Panc1 (cell line): ENCODE data around the gene ATXN1. TPM values are rescaled to one million over a fixed set of nuclear protein-coding genes. Genes with fewer than 3 reads are reported as not detected.
A peak's percentile ranks its signal among the peaks of the same experiment; 100 is the strongest.

Source experiments
- ATAC-seq: fragments of 200-7000 bp; cut with Tn5 transposase; 2 replicates; pipeline ENCODE4 v1.9.1; 2020; ENCODE audit warnings: mild to moderate bottlenecking, moderate library complexity
- BruUV-seq: library from RNA; stranded (reverse); fragments of 400-500 nt; replicated peaks from 2 replicates; lab custom pipeline; 2021; lab: Mats Ljungman, UMichigan
- CTCF ChIA-PET: fragments of 300-600 bp; sonication (Branson Sonifier 250); formaldehyde crosslinking; loops from one replicate; lab custom pipeline; 2022; ENCODE audit warnings: antibody characterized with exemption; lab: Charles Lee
- POLR2A ChIA-PET: fragments of 300-600 bp; sonication (Branson Sonifier 250); formaldehyde crosslinking; loops from one replicate; lab custom pipeline; 2022; ENCODE audit warnings: antibody characterized with exemption; lab: Charles Lee
- DNase-seq: peaks from one replicate; pipeline ENCODE4 v3.0.0-alpha.2; 2010; ENCODE audit warnings: low read depth, low spot score
- H3K27ac ChIP-seq: 2 replicates; pipeline ENCODE4 v1.5.1; 2011; ENCODE audit warnings: mild to moderate bottlenecking, low read length, inconsistent platforms
- H3K27me3 ChIP-seq: fragments of 200-500 bp; sonication (Bioruptor generic); 2 replicates; pipeline ENCODE4 v1.6.0; 2014; ENCODE audit warnings: low read length, inconsistent platforms; ENCODE audit not compliant: control insufficient read depth, insufficient read depth
- H3K36me3 ChIP-seq: fragments of 200-500 bp; sonication (Bioruptor generic); 2 replicates; pipeline ENCODE4 v1.5.1; 2014; ENCODE audit warnings: inconsistent platforms, mild to moderate bottlenecking, low read length, moderate library complexity; ENCODE audit not compliant: control insufficient read depth, insufficient read depth
- H3K4me1 ChIP-seq: 2 replicates; pipeline ENCODE4 v1.5.1; 2011; ENCODE audit warnings: inconsistent platforms, mild to moderate bottlenecking, low read length, moderate library complexity; ENCODE audit not compliant: control insufficient read depth, insufficient read depth
- H3K4me3 ChIP-seq, 2 experiments: 2 replicates each; pipeline ENCODE4 v1.5.1; 2011 to 2012; ENCODE audit warnings: low read depth in 2 of 2, low read length in 2 of 2, mild to moderate bottlenecking in 2 of 2, inconsistent platforms in 1 of 2, moderate library complexity in 1 of 2
- H3K9me3 ChIP-seq: fragments of 200-500 bp; sonication (Bioruptor generic); 2 replicates; pipeline ENCODE4 v1.5.1; 2014; ENCODE audit warnings: low read depth, mild to moderate bottlenecking, inconsistent platforms, low read length, moderate library complexity; ENCODE audit not compliant: control insufficient read depth, insufficient read depth
- CTCF ChIP-seq: fragments of 450-650 bp; IDR thresholded peaks from 2 replicates; pipeline ENCODE4 v1.5.1; 2017; ENCODE audit warnings: mild to moderate bottlenecking
- POLR2AphosphoS5 ChIP-seq: IDR thresholded peaks from 2 replicates; pipeline ENCODE4 v1.6.1; 2012; ENCODE audit warnings: mild to moderate bottlenecking, low read depth, low read length, moderate library complexity
- REST ChIP-seq, 2 experiments: IDR thresholded peaks; 2 replicates each; pipeline ENCODE4 v1.6.1; 2011 to 2012; ENCODE audit warnings: low read depth in 2 of 2, control low read depth in 1 of 2, low read length in 1 of 2, mild to moderate bottlenecking in 1 of 2, moderate library complexity in 1 of 2; ENCODE audit not compliant: insufficient read depth in 1 of 2
- SIN3A ChIP-seq: IDR thresholded peaks from 2 replicates; pipeline ENCODE4 v1.6.1; 2012; ENCODE audit warnings: low read depth, mild to moderate bottlenecking, low read length, moderate library complexity, borderline replicate concordance; ENCODE audit not compliant: insufficient read depth
- TCF7L2 ChIP-seq: IDR thresholded peaks from 2 replicates; pipeline ENCODE4 v1.6.1; 2011; ENCODE audit warnings: mild to moderate bottlenecking, low read depth, low read length, inconsistent platforms
- in situ Hi-C: cut with HindIII; loops from 2 replicates; pipeline ENCODE4 v1.10.0; 2016; ENCODE audit warnings: low sequenced_read_pairs, low pct_unique_long_range_greater_than_20kb
- intact Hi-C: fragments of 100-400 bp; cut with micrococcal nuclease; formaldehyde crosslinking; loops from one replicate; pipeline ENCODE4 v1.10.0; 2022; ENCODE audit not compliant: unreplicated experiment
- total RNA-seq: library from RNA; stranded (reverse); gene quantifications from one replicate; pipeline ENCODE4 v1.2.1, GENCODE V29; 2021; ENCODE audit not compliant: unreplicated experiment

The ATXN1 gene
- total RNA-seq, 1 experiment from 2014 or later, result 67.1 TPM

DNA sequence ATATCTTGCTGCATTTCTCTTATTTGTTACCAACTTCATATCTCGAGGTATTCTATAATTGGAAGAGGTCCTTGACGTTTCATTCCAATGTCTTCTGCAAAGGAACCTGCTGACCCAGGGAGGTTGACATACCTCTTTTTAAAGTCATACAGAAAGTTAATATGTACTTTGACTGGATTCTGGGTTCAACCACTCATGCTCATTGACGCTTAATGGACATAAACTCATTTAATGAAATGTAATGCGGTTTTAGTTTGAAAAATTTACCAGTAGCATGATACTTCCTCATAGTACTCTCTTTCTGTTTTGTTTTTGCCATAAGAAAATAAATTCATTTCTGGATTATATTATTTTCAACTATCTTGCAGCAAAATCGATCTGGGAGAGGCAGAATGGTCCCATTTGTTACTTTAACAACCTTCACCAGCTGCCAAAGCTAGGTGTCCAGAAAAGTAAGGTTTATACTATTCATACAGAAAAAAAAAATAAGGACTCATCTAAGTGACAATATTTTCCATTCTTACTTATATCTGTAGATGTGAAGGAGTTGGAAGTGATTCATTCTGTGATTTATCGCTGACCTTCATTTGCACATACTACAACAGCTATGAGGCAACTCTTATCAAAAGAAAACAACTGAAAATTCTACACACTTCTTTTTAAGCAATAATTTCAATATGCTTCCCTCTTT, 101.6 kb downstream of the ATXN1 start:
- Histone ChIP-seq H3K36me3 (no peaks in the 10 kb centered on the region), H3K9me3 (peaks cover 7% of the 10 kb centered on the region; the same call in 1 of the 2 replicates), H3K27ac (peak overlapping the region; percentile 46; the same call in 1 of the 2 replicates), H3K27me3 (no peaks in the 10 kb centered on the region), H3K4me1 (peaks cover 12% of the 10 kb centered on the region; the same call in 1 of the 2 replicates), H3K4me3 (no peak overlapping the region)
- DNase-seq (no peak), ATAC-seq (no peak)
- CTCF ChIA-PET, result interaction anchor here (0.6 kb wide), 1 partner anchor 114 kb away, joined by 7 read pairs; no protein-coding TSS in a partner anchor
- POLR2A ChIA-PET, result interaction anchor here (0.7 kb wide), 1 partner anchor 426 kb away, joined by 3 read pairs; no protein-coding TSS in a partner anchor
- no peak for TF ChIP-seq REST (IDR thresholded peaks at IDR 0.05; ENCODE audit: insufficient read depth in 1 of 2, low read depth in 2 of 2, low read length in 1 of 2)
- no peak for TF ChIP-seq SIN3A
- no peak for TF ChIP-seq TCF7L2
- no peak for TF ChIP-seq POLR2AphosphoS5
- no peak for TF ChIP-seq CTCF
- in situ Hi-C loops (no loop called here), intact Hi-C loops (no loop called here)
- no TSS peak for BruUV-seq

DNA sequence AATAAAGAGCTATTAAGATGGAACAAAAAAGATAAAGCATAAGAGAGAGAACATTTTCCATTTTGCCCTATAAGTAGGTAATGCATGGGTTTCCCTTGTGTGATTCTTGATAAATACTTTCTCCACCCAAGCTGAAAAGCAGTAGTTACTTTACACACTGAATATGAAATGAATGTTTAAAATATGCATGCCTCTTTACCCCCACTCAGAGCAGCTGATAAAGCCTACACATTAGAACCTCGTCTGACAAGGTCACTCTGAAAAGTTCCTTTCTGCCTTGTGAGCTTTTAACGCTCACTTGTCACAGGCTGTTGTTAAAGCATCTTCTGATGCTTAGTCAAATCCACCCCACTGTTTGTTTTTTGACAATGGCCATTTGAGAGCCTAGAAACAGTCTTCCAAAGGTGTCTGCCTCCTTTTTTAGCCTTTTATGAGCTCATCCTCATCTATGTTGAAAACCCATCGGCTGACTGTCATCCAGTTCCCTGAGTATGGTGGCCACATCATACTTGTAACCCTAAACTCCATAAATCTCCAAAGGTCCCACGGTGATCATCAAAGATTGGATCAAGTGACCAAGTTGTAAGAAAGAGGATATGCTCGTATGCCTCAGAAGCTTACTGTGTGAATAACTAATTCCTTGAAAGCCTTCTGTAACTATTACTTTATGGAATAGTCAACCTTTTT, 102.8 kb downstream of the ATXN1 start:
- CTCF ChIA-PET, result no interaction called here
- in situ Hi-C loops, result no loop called here
- H3K4me1 ChIP-seq, result peaks cover 10% of the 10 kb centered on the region; the same call in 1 of the 2 replicates

More for the DNA sequence above, 102.8 kb downstream of the ATXN1 start:
- TF ChIP-seq CTCF, result no peak
- no peak for TF ChIP-seq SIN3A
- TF ChIP-seq POLR2AphosphoS5, result no peak
- TF ChIP-seq REST (IDR thresholded peaks at IDR 0.05; ENCODE audit: insufficient read depth in 1 of 2, low read depth in 2 of 2, low read length in 1 of 2), result no peak
- TF ChIP-seq TCF7L2, result no peak
- H3K36me3 ChIP-seq, result no peaks in the 10 kb centered on the region
- no peak overlapping the region for H3K27ac ChIP-seq
- intact Hi-C loops, result no loop called here
- peaks cover 7% of the 10 kb centered on the region; the same call in 1 of the 2 replicates for H3K9me3 ChIP-seq
- H3K27me3 ChIP-seq, result no peaks in the 10 kb centered on the region
- no peak for DNase-seq
- ATAC-seq, result no peak
- POLR2A ChIA-PET, result no interaction called here
- BruUV-seq, result no TSS peak
- no peak overlapping the region for H3K4me3 ChIP-seq
